Daoy (cell line): ENCODE data around the gene SRRM2. TPM values are rescaled to one million over a fixed set of nuclear protein-coding genes. Genes with fewer than 3 reads are reported as not detected.
"Not testable (repeated sequence)": the region's sequence is repeated elsewhere in the genome, so short reads cannot be mapped to it uniquely, and the experiment has no call there.

Experiments
- DNase-seq: peaks from one replicate; pipeline ENCODE4 v3.0.0-alpha.2; 2015; ENCODE audit warnings: low read depth
- total RNA-seq: library from RNA; depleted of rRNA; stranded (reverse); fragments of >200 nt; shearing (Covaris generic); gene quantifications from 2 replicates; pipeline ENCODE4 v1.2.3, GENCODE V29; 2014

Gene SRRM2
- total RNA-seq, 1 experiment from 2014 or later: 18.3 TPM

DNA sequence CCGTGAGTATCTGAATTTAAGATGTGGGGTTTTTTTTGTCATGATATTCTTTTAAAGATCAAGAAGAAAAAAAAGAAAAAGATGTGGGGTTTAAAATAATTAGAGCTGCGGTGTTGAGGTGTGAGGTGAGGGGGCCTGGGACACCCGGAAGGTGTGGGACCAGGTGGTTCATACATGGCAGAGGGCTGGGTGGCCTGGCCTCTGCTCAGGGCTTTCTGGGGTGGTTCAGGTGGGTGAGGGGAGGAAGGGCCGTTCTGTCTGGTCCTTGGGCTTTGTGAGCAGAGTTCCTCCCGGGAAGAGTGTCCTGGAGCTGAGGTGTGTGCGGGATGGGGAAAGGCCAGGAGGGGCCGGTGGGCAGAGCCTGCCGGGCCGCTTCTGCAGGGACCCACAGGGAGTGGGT is 37.4 kb upstream of the SRRM2 start:
- no peak for DNase-seq

DNA sequence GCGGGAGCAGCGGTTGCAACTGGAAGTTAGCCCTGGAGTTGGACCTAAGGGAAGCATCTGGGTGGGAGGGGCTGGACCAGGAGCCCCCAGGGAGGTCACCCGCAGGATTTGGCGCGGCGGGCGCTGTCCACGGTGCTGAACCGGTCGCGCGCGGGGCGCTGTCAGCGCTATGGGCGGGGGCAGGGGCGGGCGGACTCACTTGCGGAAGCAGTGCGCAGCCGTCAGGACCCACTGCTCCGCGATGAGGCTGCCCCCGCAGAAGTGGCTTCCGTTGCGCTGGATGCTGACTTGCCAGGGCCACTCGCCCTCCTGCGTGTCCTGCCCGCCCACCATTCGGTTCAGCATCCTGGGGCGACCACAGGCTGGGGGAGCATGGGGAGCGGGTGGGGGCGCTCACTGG is 36.9 kb upstream of the SRRM2 start:
- DNase-seq: peak; percentile 47

DNA sequence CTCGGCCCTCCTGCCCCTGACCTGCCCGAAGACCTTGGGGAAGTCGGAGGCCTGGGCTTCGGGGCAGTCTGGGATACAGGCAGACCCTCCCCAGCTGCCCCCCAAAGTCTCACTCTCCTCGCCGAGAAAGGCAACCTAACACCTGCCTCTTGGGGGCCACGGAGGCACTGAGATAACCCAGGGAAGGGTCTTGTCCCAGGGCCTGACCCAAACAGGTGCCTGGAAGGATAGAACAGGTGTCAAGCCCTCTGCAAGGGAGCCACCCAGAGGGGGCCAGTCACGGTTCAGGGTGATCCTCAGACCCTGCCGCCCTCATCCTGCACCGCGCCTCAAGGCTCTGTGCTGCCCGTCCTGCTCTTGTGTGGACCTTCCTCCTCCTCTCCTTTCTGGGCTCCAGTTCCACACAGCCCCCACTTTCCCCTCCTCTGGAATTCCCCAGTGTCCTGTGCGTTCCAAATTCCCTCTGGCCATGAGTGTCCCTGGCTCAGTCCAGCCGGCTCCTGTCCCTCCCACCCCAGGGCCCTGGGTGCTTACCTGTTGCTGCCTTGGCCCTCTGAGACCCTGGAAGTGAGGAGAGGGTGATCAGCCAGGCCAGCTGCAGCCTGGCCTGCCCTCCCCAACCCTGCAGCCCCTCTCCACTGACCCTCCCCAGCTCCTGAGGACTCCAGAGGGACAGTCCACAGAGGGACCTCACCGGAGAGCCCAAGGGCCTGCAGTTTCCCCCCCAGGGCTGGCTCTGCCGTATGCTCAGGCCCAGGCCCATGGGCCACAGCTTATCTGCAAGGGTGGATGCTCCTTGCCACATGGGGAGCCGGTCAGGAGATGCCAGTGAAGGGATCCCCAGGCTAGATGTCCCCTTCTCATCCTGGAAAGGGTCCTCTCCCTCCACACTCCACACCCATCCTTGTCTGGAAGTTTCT is 36.2 kb upstream of the SRRM2 start:
- no peak for DNase-seq

DNA sequence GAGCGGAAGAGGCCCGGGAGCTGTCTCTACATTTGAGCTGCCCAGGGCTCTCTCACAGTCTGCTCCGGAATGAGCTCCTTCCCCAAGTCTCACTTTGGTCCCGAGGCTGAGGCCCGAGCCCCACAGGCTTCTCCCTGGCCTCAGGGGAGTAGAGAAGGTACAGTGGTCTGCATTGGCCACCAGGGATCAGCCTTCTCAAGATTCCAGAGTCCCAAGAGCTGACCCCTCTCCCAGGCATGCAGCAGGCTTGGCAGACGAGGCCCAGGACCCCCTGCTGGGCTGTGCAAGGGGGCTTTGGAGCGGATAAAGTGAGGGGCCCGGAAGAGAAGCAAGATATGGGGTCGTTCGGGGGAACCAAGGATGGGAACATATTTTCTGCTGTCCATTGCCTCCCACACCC is 35.5 kb upstream of the SRRM2 start:
- DNase-seq: no peak

DNA sequence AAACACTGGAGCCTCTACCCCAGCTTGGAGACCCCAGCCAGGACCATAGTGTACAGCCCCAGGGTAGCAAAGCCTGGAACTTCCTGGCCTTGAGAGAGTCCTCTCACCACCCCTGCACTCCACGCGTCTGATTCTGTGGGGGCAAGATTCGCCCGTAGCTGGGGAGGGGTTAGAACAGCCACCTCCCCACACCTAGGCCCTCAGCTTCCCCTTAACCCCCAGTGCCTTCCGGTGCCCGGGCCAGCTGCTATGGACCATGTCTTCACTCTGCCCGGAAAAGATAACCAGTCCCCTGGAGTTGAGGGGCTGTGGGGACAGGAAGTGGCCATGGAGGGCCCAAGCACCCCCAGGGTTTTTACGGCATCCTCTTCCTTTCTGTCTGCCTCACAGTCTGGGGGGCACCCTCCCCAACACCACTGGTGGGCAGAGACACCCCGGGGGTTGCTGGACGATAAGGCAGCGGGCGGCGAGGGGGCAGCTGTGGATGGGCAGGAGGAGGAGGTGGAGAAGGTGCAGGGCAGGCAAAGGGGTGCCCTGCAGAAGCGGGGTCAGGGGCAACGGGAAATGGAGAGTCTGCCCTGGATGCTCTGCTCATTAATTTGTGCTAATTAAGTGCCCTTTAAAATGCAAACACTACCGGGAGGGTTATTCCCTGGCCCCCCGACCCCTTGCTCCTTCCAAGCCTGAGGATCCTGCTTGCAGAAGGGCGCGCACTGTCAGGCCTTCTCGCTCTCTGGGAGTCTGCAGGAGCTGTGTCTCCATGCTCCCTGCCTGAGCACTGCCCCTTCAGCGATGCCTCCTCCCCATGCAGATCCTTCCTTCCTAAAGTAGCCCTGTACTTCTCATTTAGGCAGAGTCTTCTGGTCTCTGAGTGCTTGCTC is 34.8 kb upstream of the SRRM2 start:
- DNase-seq: no peak

DNA sequence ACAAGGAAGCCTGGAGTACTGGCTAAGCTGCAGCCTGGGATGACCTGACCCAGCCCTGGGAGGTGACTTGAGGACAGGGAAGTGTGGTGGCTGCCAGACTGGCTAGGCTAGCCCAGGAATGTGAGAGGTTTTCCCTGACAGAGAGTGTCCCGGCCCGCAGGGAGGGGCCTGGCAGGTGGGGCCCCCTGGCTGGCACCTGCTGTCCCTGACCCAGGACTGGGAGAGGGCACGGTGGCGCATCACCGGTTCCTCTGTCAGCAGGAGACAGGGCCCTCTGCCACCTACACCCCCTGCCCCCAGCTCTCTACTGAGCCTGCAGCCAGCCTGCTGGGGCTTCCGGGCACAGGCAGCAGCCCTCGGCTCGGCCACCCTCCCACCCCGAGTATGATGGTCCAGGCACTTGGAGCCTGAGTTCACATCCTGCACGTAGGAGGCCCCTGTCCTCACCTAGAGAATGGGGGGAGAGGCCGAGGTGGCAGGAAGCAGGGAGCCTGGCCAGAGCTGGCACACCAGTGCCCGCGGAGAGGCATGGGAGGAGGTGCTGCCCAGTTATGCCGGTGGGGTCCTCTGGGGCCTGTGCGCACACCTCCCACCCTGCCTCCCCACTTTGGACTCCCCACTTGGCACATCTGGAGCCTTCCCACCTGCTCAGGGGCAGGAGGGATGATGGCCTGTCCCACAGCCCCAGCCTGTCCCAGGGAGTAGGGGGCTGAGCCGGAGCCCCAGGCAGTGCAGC is 32.9 kb upstream of the SRRM2 start:
- DNase-seq: no peak

DNA sequence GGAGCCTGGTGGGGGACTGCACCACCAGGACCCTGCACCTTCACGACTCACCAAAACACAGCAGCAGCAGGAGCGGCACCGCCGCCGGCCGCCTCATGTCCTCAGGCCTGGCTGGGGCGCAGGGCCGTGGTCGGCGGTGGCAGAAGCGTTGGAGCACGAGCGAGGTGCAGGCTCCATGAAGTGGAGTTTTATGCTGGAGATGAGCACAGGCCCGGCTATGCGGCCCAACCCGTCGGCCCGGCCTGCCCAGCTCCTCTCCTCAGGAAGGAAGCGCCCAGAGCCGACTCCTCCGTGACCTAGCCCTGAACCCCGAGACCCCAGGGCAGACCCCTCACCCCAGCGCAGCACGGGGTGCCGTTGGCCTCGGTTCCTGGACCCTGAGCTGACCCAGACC is 32.4 kb upstream of the SRRM2 start, which contains the start of gene PRSS27:
PRSS27 (minus strand) TSS at position 161 of the 394 bp plus-strand sequence; CDS start at position 97, 64 bp downstream.
- no peak for DNase-seq

DNA sequence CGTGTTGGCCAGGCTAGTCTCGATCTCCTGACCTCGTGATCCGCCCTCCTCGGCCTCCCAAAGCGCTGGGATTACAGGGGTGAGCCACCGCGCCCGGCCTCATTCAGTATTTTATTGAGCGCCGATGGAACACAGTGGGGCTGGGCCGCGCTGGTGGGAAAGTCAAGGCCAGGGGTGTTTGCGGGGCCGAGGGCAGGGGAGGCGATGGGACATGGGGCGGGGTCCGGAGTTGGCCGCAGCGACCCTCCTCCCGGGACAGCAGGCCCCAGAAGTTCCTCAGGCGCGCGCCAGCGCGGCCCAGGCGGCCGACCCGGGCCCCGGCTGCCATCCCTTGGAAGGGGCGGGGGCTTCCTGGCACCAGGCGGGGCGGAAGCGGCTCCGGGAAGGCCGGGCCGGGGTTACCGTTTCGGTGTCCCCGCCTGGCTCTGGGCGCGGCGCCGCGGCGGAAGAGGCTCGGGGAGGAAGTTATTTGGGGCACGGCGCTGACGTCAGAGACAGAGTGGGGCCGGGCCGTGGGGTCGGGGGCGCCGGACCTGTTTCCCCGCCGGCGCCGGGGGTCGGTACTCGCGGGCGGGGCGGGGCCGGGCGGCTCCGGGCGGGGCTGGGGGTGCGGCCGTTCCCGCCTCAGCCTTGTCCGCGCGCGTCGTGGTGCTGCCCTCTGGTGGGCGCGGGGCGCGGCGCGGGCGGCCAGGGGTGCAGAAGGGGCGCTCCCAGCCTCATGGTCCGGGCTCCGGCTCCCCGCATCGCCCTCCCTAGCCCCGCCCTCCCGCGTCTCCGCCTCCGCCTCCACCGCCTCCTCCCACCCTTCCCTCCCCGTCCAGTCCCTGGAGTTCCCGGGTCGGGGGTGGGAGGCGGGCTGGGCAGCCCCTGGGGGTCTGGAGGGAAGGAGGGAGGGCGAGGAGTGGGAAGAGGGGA is 31.5 kb upstream of the SRRM2 start:
- peak; percentile 90 for DNase-seq

DNA sequence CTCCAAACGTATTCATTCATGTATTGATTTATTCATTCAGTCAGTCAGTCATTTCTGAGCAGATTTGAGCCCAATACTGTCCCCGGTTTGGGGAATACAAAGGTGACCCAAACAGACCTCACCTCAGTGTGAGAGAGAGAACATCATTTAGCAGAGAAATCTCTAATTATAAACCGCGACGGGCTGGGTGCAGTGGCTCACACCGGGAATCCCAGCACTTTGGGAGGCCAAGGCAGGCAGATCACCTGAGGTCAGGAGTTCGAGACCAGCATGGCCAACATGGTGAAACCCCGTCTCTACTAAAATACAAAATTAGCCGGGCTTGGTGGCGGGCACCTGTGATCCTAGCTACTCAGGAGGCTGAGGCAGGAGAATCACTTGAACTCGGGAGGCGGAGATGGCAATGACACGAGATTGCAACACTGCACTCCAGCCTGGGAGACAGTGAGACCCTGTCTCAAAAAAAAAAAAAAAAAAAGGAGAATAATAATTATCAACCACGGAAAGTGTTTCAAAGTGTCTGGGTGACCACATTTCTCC is 30.7 kb upstream of the SRRM2 start:
- not testable (repeated sequence) for DNase-seq

DNA sequence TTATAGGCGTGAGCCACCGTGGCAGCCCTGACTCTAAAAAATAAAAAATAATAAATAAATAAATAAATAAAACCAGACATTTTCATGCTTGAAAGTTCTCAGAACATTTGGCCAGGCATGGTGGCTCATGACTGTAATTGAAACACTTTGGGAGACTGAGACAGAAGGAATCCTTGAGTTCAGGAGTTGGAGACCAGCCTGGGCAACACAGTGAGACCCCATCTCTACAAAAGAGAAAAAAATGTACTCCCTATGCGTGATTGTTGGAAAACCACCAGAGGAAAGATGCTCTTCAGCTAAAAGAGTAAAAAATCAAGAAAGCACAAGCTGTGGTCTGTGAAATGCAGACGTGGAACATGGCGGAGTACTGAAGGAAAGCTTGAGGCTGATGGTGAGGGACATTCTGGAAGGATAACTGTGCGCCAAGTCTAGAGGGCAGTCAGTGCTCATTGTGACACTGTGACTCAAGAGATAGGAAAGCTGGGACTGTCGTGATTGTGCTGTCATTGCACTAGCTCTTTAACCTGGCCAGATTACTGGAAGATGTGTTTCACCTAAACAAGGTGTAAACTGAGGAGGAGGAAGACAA is 28.3 kb upstream of the SRRM2 start:
- no peak for DNase-seq

DNA sequence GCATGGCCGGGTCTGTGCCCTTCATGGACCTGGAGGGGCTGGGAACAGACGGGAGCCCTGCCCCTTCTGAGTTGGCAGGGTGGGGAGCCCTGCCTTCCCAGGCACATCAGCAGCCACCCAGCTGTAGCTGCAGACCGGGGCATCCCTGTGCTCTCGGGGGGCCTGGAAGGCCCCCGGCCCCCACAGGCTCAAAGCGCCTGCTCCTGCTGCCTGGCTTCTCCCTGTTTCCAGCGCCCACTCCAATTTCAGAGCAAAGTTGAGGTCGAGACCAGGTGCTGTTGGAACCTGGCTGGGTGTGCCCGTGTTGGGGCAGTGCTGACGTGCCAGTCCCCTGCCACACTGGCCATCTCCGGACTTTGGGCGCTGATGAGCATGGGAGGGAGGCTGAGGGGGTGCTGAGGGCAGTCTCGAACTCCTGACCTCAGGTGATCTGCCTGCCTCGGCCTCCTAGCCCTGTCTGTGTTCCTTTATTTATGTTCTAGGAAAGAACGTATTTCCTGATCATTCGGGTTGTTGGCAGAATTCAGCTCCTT is 27.6 kb upstream of the SRRM2 start:
- no peak for DNase-seq

DNA sequence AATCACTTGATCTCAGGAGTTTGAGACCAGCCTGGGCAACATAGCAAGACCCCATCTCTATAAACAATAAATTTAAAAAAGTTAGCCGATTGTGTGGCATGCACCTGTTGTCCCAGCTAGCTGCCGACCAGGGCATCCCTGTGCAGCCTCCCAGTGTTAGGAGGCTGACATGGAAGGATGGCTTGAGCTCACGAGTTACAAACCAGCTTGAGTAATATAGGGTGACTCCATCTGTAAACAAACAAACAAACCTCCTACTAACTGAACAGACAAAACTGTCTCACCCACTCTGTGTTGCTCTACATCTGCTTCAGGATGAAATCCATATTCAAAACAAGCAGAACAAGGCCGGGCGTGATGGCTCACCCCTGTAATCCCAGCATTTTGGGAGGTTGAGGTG is 25.5 kb upstream of the SRRM2 start:
- no peak for DNase-seq

DNA sequence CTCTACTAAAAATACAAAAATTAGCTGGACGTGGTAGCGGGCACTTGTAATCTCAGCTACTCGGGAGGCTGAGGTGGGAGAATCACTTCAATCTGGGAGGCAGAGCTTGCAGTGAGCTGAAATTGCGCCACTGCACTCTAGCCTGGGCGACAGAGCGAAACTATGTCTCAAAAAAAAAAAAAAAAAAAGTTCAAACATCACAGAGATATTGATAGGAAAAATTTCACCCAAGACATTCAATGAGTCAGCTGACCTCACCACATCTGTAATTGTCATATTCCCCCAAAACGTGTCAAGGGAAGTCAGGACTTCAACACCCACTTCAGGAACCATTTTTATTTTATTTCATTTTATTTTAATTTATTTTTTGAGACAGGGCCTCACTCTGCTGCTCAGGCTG is 24.4 kb upstream of the SRRM2 start:
- DNase-seq: no peak

DNA sequence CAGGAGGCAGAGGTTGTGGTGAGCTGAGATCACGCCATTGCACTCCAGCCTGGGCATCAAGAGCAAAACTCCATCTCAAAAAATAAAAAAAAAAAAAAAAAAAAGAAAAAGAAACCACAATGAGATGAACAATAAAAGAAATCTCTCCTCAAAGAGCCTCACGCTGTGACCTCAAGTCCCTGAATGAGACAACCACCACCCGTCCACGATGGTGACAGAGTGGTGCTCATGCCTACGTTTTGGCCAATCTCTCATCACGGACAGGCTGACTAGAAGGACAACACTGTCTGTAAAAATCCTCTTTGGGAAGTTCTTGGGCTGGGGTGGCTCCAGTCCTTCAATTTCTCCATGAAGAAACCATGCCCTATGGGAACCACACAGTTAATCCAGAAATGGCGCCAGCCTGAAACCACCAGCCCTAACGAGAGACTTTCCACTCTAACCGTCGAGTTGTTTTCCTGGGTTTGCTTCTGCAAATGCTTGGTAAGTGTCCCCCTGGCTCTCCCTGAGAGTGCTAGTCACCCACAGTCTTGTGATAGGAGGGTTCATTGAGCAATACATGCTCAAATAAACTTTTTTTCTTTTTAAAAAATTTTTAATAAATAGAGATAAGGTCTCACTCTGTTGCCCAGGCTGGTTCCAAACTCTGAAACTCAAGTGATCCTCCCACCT is 17.5 kb upstream of the SRRM2 start:
- DNase-seq: no peak

DNA sequence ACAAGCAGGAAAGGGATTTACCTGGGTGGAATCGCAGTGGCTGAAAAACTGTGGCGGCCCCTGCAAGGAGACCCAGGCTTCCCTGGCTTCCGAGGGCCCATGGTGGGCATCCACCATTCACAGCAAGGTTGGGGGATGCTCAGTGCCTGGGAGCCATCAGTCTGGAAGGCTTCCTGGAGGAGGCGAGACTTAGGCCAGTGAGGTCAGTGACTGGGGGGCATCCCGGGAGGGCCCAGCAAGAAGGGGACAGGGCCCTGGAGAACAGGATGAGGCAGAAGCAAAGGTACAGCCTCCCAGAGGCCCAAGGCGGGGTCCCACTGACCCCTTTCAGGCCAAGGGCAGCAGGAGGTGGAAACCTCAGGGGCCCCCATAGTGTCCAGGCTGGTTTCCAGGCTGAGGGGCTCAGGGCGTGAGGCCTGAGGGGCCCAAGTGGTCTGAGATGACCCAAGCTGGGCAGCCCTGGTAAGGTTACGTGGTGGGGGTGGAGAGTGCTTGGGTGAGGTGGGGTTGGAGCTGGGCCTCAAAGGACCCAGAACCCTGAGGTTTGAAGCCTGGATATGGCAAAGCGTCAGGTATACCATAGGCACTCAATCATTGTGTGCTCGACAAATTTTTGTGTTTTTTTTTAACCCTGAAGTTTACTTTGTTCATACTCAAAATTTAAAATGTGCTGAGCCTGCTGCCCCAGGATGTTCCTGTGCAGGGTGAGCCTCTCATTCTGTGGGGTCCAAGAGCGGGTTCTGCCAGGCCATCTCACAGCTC is 15.8 kb upstream of the SRRM2 start:
- DNase-seq: no peak

DNA sequence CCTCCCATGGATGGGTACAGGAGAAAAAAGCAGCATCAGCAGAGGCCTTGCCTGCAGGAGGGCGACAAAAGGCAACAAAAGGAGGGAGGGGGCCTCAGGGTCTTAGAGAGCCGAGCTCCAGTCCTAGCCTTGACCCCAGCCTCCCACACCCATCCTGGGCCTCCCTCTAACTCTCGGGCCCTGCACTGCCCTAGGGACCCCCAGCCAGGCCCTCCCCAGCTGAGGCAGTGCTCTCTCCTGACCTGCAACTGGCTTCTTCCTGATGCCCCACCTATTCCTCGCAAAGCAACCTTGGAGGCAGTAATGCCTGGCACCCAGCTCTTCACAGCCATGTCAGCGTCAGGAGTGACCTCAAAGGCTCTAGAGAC is 15.2 kb upstream of the SRRM2 start:
- DNase-seq: no peak

DNA sequence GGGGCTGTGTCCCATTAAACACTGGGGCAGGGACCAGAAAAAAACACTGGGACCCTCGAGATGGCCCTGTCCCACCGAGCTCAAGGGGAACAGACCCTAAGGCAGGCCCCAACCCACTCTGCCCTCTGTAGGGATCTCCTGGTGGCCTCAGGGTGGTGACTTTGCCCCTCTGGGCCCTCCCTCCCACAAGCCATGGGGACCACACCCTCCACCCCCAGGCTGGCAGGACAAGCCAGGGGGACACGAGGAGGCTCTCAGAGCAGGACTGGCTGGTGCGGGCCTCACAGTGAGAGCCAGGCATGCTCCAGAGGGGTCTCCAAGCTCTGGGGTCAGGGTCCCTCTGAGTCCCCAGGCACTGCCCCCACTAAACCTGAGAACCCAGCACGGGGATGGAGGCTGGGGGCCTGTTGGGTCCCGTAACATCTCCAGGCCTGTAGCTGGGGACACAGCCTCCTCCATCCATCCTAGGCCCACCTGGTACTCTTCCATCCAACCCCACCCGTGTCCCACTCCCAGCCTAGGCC is 14.5 kb upstream of the SRRM2 start:
- DNase-seq: no peak

DNA sequence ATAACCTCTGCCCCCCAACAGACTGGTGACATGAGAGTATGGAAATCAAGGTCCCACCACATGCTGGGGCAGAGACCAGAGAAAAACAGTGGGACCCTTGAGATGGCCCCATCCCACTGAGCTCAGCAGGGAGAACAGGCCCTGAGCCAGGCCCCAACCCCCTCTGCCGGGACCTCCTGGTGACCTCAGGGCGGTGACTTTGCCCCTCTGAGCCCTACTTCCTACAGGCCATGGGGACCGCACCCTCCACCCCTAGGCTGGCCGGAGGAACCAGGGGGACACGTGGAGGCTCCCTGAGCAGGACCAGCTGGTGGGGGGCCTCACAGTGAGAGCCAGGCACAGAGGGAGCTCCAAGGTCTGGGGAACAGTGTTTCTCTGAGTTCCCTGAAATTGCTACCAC is 13.8 kb upstream of the SRRM2 start:
- DNase-seq: no peak
